GM23248 (cell line): ENCODE data around the gene LSR. TPM values are rescaled to one million over a fixed set of nuclear protein-coding genes. Genes with fewer than 3 reads are reported as not detected.

Experiments used
- DNase-seq: peaks from one replicate; pipeline ENCODE4 v3.0.0-alpha.2; 2015
- H2AFZ ChIP-seq: fragments of 200-600 bp; sonication (generic); 2 replicates; pipeline ENCODE4 v1.6.1; 2016; ENCODE audit warnings: antibody characterized with exemption
- H3F3A ChIP-seq: fragments of 200-600 bp; sonication (generic); 2 replicates; pipeline ENCODE4 v1.6.1; 2016; ENCODE audit warnings: mild to moderate bottlenecking, antibody characterized with exemption, mixed run types; ENCODE audit not compliant: insufficient read depth
- H3K27ac ChIP-seq: fragments of 200-600 bp; sonication (generic); 2 replicates; pipeline ENCODE4 v1.5.1; 2016; ENCODE audit warnings: mild to moderate bottlenecking
- H3K27me3 ChIP-seq: fragments of 200-600 bp; sonication (generic); replicated peaks from 2 replicates; pipeline ENCODE4 v1.6.1; 2016; ENCODE audit warnings: mild to moderate bottlenecking; ENCODE audit not compliant: insufficient read depth
- H3K36me3 ChIP-seq: fragments of 200-600 bp; sonication (generic); 2 replicates; pipeline ENCODE4 v1.6.1; 2016; ENCODE audit warnings: low read depth, mild to moderate bottlenecking
- H3K4me1 ChIP-seq: fragments of 200-600 bp; sonication (generic); 2 replicates; pipeline ENCODE4 v1.6.1; 2016; ENCODE audit warnings: mild to moderate bottlenecking; ENCODE audit not compliant: insufficient read depth
- H3K4me2 ChIP-seq: fragments of 200-600 bp; sonication (generic); one replicate; pipeline ENCODE4 v1.6.1; 2016; ENCODE audit warnings: mild to moderate bottlenecking; ENCODE audit not compliant: unreplicated experiment
- H3K4me3 ChIP-seq: fragments of 200-600 bp; sonication (generic); 2 replicates; pipeline ENCODE4 v1.5.1; 2016; ENCODE audit warnings: mild to moderate bottlenecking
- H3K79me2 ChIP-seq: fragments of 200-600 bp; sonication (generic); 2 replicates; pipeline ENCODE4 v1.6.1; 2016; ENCODE audit warnings: mild to moderate bottlenecking; ENCODE audit not compliant: insufficient read depth
- H3K9ac ChIP-seq: fragments of 200-600 bp; sonication (generic); 2 replicates; pipeline ENCODE4 v1.6.1; 2016; ENCODE audit warnings: mild to moderate bottlenecking
- H3K9me2 ChIP-seq: fragments of 200-600 bp; sonication (generic); 2 replicates; pipeline ENCODE4 v1.6.1; 2016; ENCODE audit warnings: mixed run types, mild to moderate bottlenecking, moderate library complexity; ENCODE audit not compliant: insufficient read depth
- H3K9me3 ChIP-seq: fragments of 200-600 bp; sonication (generic); one replicate; pipeline ENCODE4 v1.6.1; 2017; ENCODE audit warnings: low read depth
- H4K20me1 ChIP-seq: fragments of 200-600 bp; sonication (generic); 2 replicates; pipeline ENCODE4 v1.6.0; 2016; ENCODE audit not compliant: insufficient read depth
- EZH2 ChIP-seq: fragments of 200-600 bp; sonication (generic); IDR thresholded peaks from 2 replicates; pipeline ENCODE4 v1.6.1; 2018; ENCODE audit warnings: antibody characterized with exemption, mild to moderate bottlenecking; ENCODE audit not compliant: insufficient read depth, poor library complexity, severe bottlenecking
- EZH2phosphoT487 ChIP-seq: fragments of 200-600 bp; sonication (generic); IDR thresholded peaks from 2 replicates; pipeline ENCODE4 v1.6.1; 2018; ENCODE audit warnings: antibody characterized with exemption, moderate library complexity, mild to moderate bottlenecking, low read depth; ENCODE audit not compliant: insufficient read depth
- WGBS, 2 experiments: methylation state at CpG; one replicate each; pipeline ENCODE4 v1.1.6; 2015 to 2017; ENCODE audit warnings: low lambda C conversion rate in 2 of 2, low coverage in 1 of 2; ENCODE audit errors: missing lambda C conversion rate in 2 of 2; 5-methylcytosine and 5-hydroxymethylcytosine counted together
- in situ Hi-C: fragments of 300-500 bp; cut with MboI; formaldehyde crosslinking; loops from 2 replicates; pipeline ENCODE4 v1.15.0; 2020
- polyA plus RNA-seq: library from polyadenylated mRNA; unstranded; fragments of >200 nt; fragmentation: Nextera tagmentation; extraction: Ambion mirVana; gene quantifications from 2 replicates; pipeline ENCODE4 v1.2.1, GENCODE V29; 2016
- total RNA-seq: library from RNA; depleted of rRNA; stranded (reverse); fragments of >200 nt; shearing (Covaris generic); gene quantifications from 2 replicates; pipeline ENCODE4 v1.2.3, GENCODE V29; 2014

Gene LSR
- total and polyA plus RNA-seq, 2 experiments from 2014 or later: 2.7 TPM; not detected in 1

- Histone ChIP-seq H3K27ac (no peak overlapping the region), H3K9me2 (no peaks in the 10 kb centered on the region), H3K9ac (no peak overlapping the region), H3F3A (no peaks in the 10 kb centered on the region), H3K27me3 (peaks cover 5% of the 10 kb centered on the region; the same call in 1 of the 2 replicates), H3K4me3 (no peak overlapping the region), H2AFZ (no peak overlapping the region), H3K4me2 (no peak overlapping the region), H3K36me3 (no peaks in the 10 kb centered on the region), H4K20me1 (no peaks in the 10 kb centered on the region), H3K4me1 (no peaks in the 10 kb centered on the region), H3K9me3 (no peaks in the 10 kb centered on the region), H3K79me2 (no peaks in the 10 kb centered on the region)
- TF ChIP-seq EZH2phosphoT487: no peak
- WGBS, 2 experiments: 68 to 69% methylated on average over 17 of the region's 17 CpGs
- in situ Hi-C loops: no loop called here
- no peak for DNase-seq
Observed at GRCh38 chr19:35254341-35255297, 5.8 kb downstream of the LSR start.

GRCh38 chr19:35256566-35256965 is 7.8 kb downstream of the LSR start:
- no peak overlapping the region for H3K4me3 ChIP-seq
- TF ChIP-seq EZH2 (no peak), EZH2phosphoT487 (no peak)
- no peak for DNase-seq
- no peak overlapping the region for H2AFZ ChIP-seq
- 10 to 12% methylated on average over 2 of the region's 2 CpGs for WGBS, 2 experiments
- H3K27me3 ChIP-seq: 0 out of 2 replicates have a peak, but pooled peaks cover 3% of the 10 kb centered on the region
- H3K9me2 ChIP-seq: no peaks in the 10 kb centered on the region
- H3K36me3 ChIP-seq: no peaks in the 10 kb centered on the region
- no peaks in the 10 kb centered on the region for H3K9me3 ChIP-seq
- no peaks in the 10 kb centered on the region for H3F3A ChIP-seq
- H3K79me2 ChIP-seq: no peaks in the 10 kb centered on the region
- H3K27ac ChIP-seq: no peak overlapping the region
- H4K20me1 ChIP-seq: no peaks in the 10 kb centered on the region
- H3K4me2 ChIP-seq: no peak overlapping the region
- no peaks in the 10 kb centered on the region for H3K4me1 ChIP-seq
- H3K9ac ChIP-seq: no peak overlapping the region
- in situ Hi-C loops: no loop called here

- H3K4me3 ChIP-seq: no peak overlapping the region
- H3F3A ChIP-seq: no peaks in the 10 kb centered on the region
- H3K36me3 ChIP-seq: no peaks in the 10 kb centered on the region
- H3K9me2 ChIP-seq: no peaks in the 10 kb centered on the region
- no peak overlapping the region for H3K4me2 ChIP-seq
- H3K27ac ChIP-seq: no peak overlapping the region
- 0 out of 2 replicates have a peak, but pooled peaks cover 3% of the 10 kb centered on the region for H3K27me3 ChIP-seq
- no peaks in the 10 kb centered on the region for H3K4me1 ChIP-seq
- 48 to 51% methylated on average over 9 of the region's 9 CpGs for WGBS, 2 experiments
- no peak for DNase-seq
- H3K79me2 ChIP-seq: no peaks in the 10 kb centered on the region
- no peak overlapping the region for H3K9ac ChIP-seq
- no peak overlapping the region for H2AFZ ChIP-seq
- H3K9me3 ChIP-seq: no peaks in the 10 kb centered on the region
- TF ChIP-seq EZH2 (no peak), EZH2phosphoT487 (no peak)
- H4K20me1 ChIP-seq: no peaks in the 10 kb centered on the region
- in situ Hi-C loops: no loop called here
Observed at GRCh38 chr19:35257113-35257461, 8.3 kb downstream of the LSR start.

GRCh38 chr19:35260694-35261304 is 12.0 kb downstream of the LSR start:
- no peak overlapping the region for H3K27ac ChIP-seq
- no peaks in the 10 kb centered on the region for H3K36me3 ChIP-seq
- no peak overlapping the region for H3K4me2 ChIP-seq
- TF ChIP-seq EZH2phosphoT487: no peak
- TF ChIP-seq EZH2: no peak
- H3K4me3 ChIP-seq: no peak overlapping the region
- no peak overlapping the region for H3K9ac ChIP-seq
- H3K79me2 ChIP-seq: no peaks in the 10 kb centered on the region
- no peaks in the 10 kb centered on the region for H3K9me3 ChIP-seq
- H3K4me1 ChIP-seq: no peaks in the 10 kb centered on the region
- H2AFZ ChIP-seq: no peak overlapping the region
- no peak for DNase-seq
- H3K27me3 ChIP-seq: peaks cover 9% of the 10 kb centered on the region; the same call in 1 of the 2 replicates
- no peaks in the 10 kb centered on the region for H4K20me1 ChIP-seq
- no peaks in the 10 kb centered on the region for H3K9me2 ChIP-seq
- no peaks in the 10 kb centered on the region for H3F3A ChIP-seq
- 40 to 46% methylated on average over 10 of the region's 10 CpGs for WGBS, 2 experiments
- in situ Hi-C loops: no loop called here
